WERI-Rb-1 (cell line): Measurements from ENCODE around the gene NHLRC2.

Experiments used
- DNase-seq: peaks from one replicate; pipeline ENCODE4 v3.0.0-alpha.2; 2020
- H3K27ac ChIP-seq: fragments of 250-450 bp; sonication (Bioruptor Pico); 2 replicates; pipeline ENCODE4 v1.5.1; 2020; ENCODE audit warnings: mild to moderate bottlenecking, moderate library complexity
- H3K27me3 ChIP-seq: fragments of 250-450 bp; sonication (Bioruptor Pico); 2 replicates; pipeline ENCODE4 v1.5.1; 2021; ENCODE audit warnings: mild to moderate bottlenecking, low read depth, moderate library complexity; ENCODE audit not compliant: insufficient read depth, severe bottlenecking
- H3K36me3 ChIP-seq: fragments of 250-450 bp; sonication (Bioruptor Pico); 2 replicates; pipeline ENCODE4 v1.5.1; 2020; ENCODE audit warnings: mild to moderate bottlenecking, moderate library complexity
- H3K4me3 ChIP-seq: 2 replicates; pipeline ENCODE4 v1.5.1; 2011; ENCODE audit warnings: low read depth, mild to moderate bottlenecking, control low read depth, low read length
- H3K9me3 ChIP-seq: fragments of 250-450 bp; sonication (Bioruptor Pico); 2 replicates; pipeline ENCODE4 v1.5.1; 2021; ENCODE audit warnings: mild to moderate bottlenecking, moderate library complexity; ENCODE audit not compliant: severe bottlenecking
- TF ChIP-seq, protein P1 (sequence below): IDR thresholded peaks from 2 replicates; pipeline ENCODE4 v1.5.1; 2011; ENCODE audit warnings: low read depth, mild to moderate bottlenecking, control low read depth, inconsistent platforms, low read length

NHLRC2 gene

DNA sequence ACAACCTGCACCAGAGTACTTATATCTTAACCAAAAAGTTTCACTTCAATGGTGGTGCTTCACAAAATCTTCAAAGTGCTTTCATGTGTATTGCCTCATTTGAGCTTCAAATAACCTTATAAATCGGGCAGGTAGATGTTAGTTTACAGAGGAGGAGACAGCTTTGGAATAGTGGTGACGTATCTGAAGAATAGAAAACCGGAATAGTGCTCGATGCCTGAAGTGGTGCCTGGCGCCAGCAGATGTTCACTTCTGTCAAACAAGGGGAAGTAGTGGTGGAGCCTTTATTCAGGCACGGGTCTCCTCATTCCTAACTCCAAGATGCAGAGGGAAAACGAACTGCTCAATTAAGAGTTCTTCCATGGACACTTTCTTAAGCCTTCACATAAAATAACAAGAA lies 58.1 kb downstream of the NHLRC2 start:
- TF ChIP-seq, protein P1, sequence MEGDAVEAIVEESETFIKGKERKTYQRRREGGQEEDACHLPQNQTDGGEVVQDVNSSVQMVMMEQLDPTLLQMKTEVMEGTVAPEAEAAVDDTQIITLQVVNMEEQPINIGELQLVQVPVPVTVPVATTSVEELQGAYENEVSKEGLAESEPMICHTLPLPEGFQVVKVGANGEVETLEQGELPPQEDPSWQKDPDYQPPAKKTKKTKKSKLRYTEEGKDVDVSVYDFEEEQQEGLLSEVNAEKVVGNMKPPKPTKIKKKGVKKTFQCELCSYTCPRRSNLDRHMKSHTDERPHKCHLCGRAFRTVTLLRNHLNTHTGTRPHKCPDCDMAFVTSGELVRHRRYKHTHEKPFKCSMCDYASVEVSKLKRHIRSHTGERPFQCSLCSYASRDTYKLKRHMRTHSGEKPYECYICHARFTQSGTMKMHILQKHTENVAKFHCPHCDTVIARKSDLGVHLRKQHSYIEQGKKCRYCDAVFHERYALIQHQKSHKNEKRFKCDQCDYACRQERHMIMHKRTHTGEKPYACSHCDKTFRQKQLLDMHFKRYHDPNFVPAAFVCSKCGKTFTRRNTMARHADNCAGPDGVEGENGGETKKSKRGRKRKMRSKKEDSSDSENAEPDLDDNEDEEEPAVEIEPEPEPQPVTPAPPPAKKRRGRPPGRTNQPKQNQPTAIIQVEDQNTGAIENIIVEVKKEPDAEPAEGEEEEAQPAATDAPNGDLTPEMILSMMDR: no peak
- Histone ChIP-seq H3K27ac (no peak overlapping the region), H3K9me3 (no peaks in the 10 kb centered on the region)

DNA sequence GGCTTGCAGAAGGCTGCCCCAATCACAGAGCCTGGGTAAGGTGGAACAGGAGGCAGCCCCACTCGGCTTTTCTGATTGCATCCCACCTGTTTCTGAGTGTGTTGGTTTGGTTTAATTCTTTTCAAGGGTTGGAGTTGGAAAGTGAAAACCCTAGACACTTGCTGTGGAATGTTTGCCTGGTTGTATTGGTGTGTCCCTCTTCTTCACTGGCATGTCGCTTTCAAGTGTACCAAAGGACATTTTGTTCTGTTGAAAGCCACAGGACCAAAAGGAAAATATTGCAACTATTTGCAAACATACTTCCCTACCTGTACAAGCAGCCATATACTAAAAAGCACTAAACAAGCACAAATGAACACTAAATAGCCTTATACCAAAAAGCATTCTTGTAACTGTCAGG lies 60.5 kb downstream of the NHLRC2 start:
- Histone ChIP-seq H3K9me3 (no peaks in the 10 kb centered on the region), H3K4me3 (no peak overlapping the region), H3K27ac (no peak overlapping the region), H3K27me3 (no peaks in the 10 kb centered on the region), H3K36me3 (no peaks in the 10 kb centered on the region; the same call in 1 of the 2 replicates)
- TF ChIP-seq, protein P1: no peak
- no peak for DNase-seq

More for the DNA sequence above, 58.1 kb downstream of the NHLRC2 start:
- Histone ChIP-seq H3K36me3 (peaks cover 12% of the 10 kb centered on the region), H3K4me3 (no peak overlapping the region), H3K27me3 (no peaks in the 10 kb centered on the region)
- no peak for DNase-seq

DNA sequence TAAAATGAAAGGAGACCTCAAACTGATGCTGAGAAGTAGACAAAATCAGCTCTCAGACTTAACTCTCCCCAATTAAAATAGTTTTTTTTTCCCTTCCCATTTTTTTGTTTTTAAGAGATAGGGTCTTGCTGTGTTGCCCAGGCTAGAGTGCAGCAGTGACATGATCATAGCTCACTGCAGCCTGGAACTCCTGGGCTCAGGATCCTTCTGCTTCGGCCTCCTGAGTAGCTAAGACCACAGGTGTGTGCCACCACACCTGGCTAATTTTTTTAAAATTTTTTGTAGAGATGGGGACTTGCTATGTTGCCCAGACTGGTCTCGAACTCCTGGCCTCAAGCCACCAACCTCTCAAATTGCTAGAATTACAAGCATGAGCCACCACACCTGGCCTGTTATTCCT lies 61.1 kb downstream of the NHLRC2 start:
- Histone ChIP-seq H3K9me3 (no peaks in the 10 kb centered on the region), H3K4me3 (no peak overlapping the region), H3K27ac (no peak overlapping the region), H3K36me3 (no peaks in the 10 kb centered on the region), H3K27me3 (no peaks in the 10 kb centered on the region)
- no peak for DNase-seq
- TF ChIP-seq, protein P1: no peak

DNA sequence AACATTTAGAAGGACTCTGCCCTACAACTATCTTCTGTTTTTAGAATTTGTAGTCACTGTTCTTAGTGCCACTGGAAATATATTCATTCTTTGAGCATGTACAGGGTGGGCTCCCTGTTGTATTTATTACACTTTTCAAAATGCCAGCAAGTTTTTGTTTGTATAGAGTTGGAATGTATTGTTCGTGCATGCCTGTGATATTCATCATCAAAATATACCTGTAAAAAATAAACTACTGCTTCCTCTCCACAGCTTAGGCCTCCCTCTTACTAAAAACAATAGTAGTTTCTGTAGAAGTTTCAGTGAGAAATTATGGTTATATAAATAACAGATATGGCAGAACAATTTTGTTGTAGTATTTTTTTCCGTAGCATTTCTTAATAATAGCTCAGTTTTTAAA lies 61.6 kb downstream of the NHLRC2 start:
- DNase-seq: no peak
- TF ChIP-seq, protein P1: no peak

DNA sequence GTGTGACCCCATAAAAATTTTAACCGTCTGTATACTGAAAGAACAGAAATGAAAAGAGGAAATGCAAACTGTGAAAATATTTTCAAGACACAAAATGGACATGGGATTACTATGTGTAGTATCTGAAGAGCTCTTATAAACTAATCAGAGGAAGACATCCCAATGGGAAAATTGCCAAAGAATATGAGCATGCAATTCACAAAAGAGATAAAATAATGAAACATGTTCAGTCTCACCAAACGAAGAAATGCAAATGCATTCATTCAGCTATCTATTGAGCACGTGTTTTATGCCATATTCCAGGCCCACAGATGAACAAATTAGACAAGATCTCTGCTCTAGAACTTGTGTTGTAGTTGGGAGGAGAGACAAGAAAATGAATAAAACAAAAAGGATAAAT lies 63.2 kb downstream of the NHLRC2 start:
- Histone ChIP-seq H3K36me3 (no peaks in the 10 kb centered on the region), H3K27me3 (no peaks in the 10 kb centered on the region), H3K4me3 (no peak overlapping the region), H3K9me3 (no peaks in the 10 kb centered on the region), H3K27ac (no peak overlapping the region)
- no peak for DNase-seq
- TF ChIP-seq, protein P1: no peak

More for the DNA sequence above, 61.6 kb downstream of the NHLRC2 start:
- H3K36me3 ChIP-seq: no peaks in the 10 kb centered on the region
- H3K27me3 ChIP-seq: no peaks in the 10 kb centered on the region
- H3K27ac ChIP-seq: no peak overlapping the region
- H3K9me3 ChIP-seq: no peaks in the 10 kb centered on the region
- H3K4me3 ChIP-seq: no peak overlapping the region

DNA sequence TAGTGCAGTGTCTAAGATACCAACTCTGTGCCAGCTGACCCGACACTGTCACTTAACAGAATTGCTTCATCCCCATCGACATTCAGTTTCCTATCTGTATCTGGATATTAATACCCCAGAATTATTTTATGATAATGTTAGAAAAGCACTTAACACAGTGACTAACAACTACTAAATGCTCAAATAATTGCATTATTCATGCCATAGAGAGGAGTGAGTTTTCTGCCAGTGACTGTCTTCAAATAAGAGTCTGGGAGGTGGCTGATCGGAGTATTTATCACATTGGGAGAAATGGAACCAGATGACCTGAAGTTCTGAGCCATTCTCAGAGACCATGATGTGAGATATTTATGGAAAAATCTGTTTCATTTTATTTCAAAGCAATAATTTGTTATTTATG lies 65.7 kb downstream of the NHLRC2 start:
- Histone ChIP-seq H3K4me3 (no peak overlapping the region), H3K27ac (no peak overlapping the region), H3K27me3 (no peaks in the 10 kb centered on the region), H3K36me3 (no peaks in the 10 kb centered on the region), H3K9me3 (peaks cover 2% of the 10 kb centered on the region)
- TF ChIP-seq, protein P1: no peak
- DNase-seq: no peak
